OCI-LY7 (cell line): ENCODE data around the gene GOLGA7B.

Experiments used
- EZH2phosphoT487 ChIP-seq: fragments of 200-600 bp; sonication (generic); IDR thresholded peaks from 2 replicates; pipeline ENCODE4 v1.6.1; 2018; ENCODE audit warnings: low read depth, borderline replicate concordance, mild to moderate bottlenecking, mixed run types, antibody characterized with exemption, low read length, moderate library complexity, mixed read lengths
- TF ChIP-seq, protein P1 (sequence below): fragments of 200-600 bp; sonication (generic); conservative IDR thresholded peaks from 2 replicates; pipeline ENCODE4 v1.5.1; 2014; ENCODE audit warnings: mild to moderate bottlenecking, antibody characterized with exemption, low read length, moderate library complexity, mixed read lengths

DNA sequence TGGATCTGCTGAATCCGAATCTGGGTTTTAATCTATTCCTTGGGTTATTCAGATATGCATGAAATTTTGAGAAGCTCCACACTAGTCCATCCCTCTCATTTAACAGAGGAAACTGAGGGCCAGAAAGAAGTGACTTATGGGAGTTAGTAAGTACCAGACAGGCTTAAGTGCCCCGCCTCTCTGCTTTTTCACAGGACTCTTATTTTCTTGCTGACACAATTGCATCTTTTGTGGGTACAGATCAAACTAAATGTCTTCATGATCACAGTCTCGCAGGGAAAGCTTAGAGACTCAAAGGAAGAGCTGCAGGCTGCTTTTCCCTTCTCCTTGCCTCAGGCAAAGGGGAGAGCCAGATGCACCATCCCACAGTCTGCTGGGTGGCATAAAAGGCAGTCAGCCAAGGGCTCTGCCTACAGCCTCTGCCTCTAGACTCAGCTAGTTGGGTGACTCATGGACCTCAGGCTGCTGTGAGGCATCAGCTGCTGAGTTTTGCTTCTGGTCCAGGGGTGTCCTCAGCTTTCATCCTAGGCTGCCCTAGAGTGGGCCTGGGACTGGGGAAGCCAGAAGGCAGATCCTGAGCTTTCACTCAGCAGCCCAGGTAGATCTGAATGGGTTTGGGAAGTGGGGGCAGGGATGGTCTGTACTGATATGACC, 11.6 kb downstream of the GOLGA7B start:
- TF ChIP-seq, protein P1, sequence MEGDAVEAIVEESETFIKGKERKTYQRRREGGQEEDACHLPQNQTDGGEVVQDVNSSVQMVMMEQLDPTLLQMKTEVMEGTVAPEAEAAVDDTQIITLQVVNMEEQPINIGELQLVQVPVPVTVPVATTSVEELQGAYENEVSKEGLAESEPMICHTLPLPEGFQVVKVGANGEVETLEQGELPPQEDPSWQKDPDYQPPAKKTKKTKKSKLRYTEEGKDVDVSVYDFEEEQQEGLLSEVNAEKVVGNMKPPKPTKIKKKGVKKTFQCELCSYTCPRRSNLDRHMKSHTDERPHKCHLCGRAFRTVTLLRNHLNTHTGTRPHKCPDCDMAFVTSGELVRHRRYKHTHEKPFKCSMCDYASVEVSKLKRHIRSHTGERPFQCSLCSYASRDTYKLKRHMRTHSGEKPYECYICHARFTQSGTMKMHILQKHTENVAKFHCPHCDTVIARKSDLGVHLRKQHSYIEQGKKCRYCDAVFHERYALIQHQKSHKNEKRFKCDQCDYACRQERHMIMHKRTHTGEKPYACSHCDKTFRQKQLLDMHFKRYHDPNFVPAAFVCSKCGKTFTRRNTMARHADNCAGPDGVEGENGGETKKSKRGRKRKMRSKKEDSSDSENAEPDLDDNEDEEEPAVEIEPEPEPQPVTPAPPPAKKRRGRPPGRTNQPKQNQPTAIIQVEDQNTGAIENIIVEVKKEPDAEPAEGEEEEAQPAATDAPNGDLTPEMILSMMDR = no peak
- no peak for TF ChIP-seq EZH2phosphoT487
